ENCODE measurements around the gene SLC43A1. TPM values are rescaled to one million over a fixed set of nuclear protein-coding genes. Genes with fewer than 3 reads are reported as not detected.
A peak's percentile ranks its signal among the peaks of the same experiment; 100 is the strongest.

SLC43A1 gene
- total RNA-seq, 1 donor from 2014 or later = 13.2 TPM

DNA sequence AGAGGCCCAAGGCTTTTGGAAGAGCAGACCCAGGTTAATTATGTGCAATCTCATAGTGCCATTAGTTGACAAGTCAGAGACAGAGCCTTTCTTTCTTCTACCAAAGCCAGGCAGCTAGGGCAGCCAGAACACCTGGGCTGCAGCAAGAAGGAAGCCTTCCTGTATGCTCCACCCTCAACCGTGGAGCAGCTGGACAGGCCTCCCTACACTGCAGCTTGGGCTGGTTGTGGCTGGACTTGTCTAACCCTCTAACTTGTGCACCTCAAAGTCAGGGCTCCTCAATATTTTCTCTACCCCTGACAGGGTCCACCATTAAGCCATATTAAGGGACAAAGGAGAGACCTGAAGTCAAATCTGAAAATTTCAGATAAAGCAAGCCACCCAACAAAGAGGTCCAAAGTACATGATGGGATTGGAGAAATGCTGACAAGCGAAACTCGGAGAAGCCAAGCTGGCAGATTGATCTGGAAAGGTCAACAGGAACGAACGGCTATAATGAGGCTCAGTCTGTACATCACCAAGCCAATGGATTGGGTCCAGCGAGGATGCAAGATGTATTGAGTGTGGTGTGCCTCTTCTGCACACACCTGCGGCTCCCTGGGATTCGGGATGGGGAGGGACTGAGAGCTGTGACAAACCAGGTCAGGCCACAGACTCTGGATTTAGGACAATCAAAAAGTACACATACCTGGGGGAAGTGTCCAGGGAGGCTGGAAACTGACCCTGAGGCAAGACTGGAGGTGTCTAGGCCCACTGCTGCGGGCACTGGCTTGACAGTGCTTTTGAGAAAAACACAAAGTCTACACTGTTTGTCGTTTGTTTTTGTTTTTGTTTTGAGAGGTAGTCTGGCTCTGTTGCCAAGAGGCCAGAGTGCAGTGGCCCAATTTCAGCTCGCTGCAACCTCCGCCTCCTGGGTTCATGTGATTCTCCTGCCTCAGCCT, 76.9 kb downstream of the SLC43A1 start:
- intact Hi-C loops (cut with DNase I) = no loop called here
- Histone ChIP-seq H3K9me3 (no peaks in the 10 kb centered on the region), H3K4me1 (peaks cover 26% of the 10 kb centered on the region), H3K27me3 (ENCODE audit: low read depth) (no peaks in the 10 kb centered on the region), H3K36me3 (no peaks in the 10 kb centered on the region), H3K4me3 (no peak overlapping the region), H3K27ac (no peak overlapping the region)
- TF ChIP-seq, protein P1, sequence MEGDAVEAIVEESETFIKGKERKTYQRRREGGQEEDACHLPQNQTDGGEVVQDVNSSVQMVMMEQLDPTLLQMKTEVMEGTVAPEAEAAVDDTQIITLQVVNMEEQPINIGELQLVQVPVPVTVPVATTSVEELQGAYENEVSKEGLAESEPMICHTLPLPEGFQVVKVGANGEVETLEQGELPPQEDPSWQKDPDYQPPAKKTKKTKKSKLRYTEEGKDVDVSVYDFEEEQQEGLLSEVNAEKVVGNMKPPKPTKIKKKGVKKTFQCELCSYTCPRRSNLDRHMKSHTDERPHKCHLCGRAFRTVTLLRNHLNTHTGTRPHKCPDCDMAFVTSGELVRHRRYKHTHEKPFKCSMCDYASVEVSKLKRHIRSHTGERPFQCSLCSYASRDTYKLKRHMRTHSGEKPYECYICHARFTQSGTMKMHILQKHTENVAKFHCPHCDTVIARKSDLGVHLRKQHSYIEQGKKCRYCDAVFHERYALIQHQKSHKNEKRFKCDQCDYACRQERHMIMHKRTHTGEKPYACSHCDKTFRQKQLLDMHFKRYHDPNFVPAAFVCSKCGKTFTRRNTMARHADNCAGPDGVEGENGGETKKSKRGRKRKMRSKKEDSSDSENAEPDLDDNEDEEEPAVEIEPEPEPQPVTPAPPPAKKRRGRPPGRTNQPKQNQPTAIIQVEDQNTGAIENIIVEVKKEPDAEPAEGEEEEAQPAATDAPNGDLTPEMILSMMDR (IDR thresholded peaks at IDR 0.05) = no peak
- no peak for ATAC-seq
- no peak for DNase-seq

DNA sequence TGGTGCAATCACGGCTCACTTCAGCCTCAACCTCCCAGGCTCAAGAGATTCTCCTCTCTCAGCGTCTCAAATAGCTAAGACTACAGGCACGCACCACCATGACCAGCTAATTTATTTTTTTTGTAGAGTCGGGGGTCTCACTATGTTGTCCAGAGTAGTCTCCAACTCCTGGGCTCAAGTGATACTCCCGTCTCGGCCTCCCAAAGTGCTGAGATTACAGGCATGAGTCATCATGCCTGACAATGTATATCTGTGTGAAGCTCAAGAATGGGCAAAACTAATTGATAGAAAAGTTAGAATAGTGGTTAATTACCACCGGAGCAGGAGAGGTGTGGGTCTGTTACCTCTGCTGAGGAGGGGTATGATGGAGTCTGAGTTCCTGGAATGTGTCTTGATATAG, 79.5 kb downstream of the SLC43A1 start:
- Histone ChIP-seq H3K4me3 (no peak overlapping the region), H3K4me1 (peaks cover 51% of the 10 kb centered on the region), H3K9me3 (no peaks in the 10 kb centered on the region), H3K36me3 (no peaks in the 10 kb centered on the region), H3K27me3 (ENCODE audit: low read depth) (no peaks in the 10 kb centered on the region), H3K27ac (peak overlapping the region; percentile 58)
- intact Hi-C loops (cut with DNase I) = no loop called here
- ATAC-seq (no peak), DNase-seq (no peak)
- TF ChIP-seq, protein P1 (IDR thresholded peaks at IDR 0.05) = no peak

DNA sequence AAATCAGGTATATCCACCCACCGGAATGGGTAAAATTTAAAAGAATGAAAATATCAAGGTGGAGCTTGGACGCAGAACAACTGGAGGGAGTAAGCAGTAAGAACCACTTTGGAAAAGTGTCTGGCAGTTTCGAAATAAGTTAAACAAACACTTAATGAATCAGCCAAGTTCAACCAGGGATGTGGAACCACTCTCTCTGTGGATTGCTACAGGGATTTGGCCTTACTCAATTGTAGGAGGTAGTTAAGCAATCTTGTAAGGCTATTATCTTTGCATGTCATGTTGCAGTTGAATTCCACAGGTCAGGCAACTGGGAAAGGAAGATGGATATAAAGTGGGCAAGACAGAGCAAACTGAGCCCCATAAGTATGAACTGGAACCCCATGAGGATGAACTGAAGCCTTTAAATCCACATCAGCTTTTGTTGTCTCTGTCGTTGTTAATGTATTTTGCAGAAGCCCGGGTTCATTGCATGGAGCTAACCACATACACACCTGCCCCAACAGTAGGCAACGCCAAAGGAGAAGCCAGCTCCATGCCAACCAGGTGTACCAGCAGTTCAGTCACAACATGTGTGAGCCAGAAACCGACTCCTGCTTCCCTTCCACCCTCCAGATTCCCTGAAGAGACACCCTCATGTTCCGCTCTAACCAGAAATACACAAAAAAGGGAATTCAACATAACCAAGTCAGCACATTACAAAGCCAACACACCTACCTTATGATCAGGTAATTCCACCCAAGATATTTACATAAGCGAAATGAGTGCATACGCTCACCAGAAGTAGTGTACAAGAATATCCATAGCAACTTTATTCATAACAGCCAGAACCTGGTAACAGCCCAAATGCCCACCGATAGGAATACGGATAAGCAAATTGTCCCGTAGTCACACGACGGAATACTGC, 80.6 kb downstream of the SLC43A1 start:
- Histone ChIP-seq H3K9me3 (no peaks in the 10 kb centered on the region), H3K36me3 (no peaks in the 10 kb centered on the region), H3K27me3 (ENCODE audit: low read depth) (no peaks in the 10 kb centered on the region), H3K27ac (peak overlapping the region; percentile 58), H3K4me3 (no peak overlapping the region), H3K4me1 (peaks cover 53% of the 10 kb centered on the region)
- no peak for DNase-seq
- intact Hi-C loops (cut with DNase I) = no loop called here
- ATAC-seq = peak; percentile 89
- TF ChIP-seq, protein P1 (IDR thresholded peaks at IDR 0.05) = no peak

Other genes starting within 250 kb of the SLC43A1 start
- gene TNKS1BP1, start 190.8 kb downstream of the SLC43A1 start, total RNA-seq = 147 TPM
- gene SSRP1, start 179.8 kb downstream of the SLC43A1 start, total RNA-seq = 62.2 TPM
- not detected for gene P2RX3, start 177.3 kb downstream of the SLC43A1 start, total RNA-seq
- gene PRG3, start 134.6 kb downstream of the SLC43A1 start, total RNA-seq = not detected
- gene PRG2, start 125.1 kb downstream of the SLC43A1 start, total RNA-seq = not detected
- gene SLC43A3, start 88.6 kb downstream of the SLC43A1 start, total RNA-seq = 102 TPM
- gene RTN4RL2, start 55.2 kb downstream of the SLC43A1 start, total RNA-seq = 4.8 TPM
- 35.3 TPM for gene TIMM10, start 15.1 kb upstream of the SLC43A1 start, total RNA-seq
- not detected for gene SMTNL1, start 21.9 kb upstream of the SLC43A1 start, total RNA-seq
- 172 TPM for gene UBE2L6, start 52.0 kb upstream of the SLC43A1 start, total RNA-seq
- gene SERPING1, start 82.0 kb upstream of the SLC43A1 start, total RNA-seq = 471 TPM
- gene YPEL4, start 134.2 kb upstream of the SLC43A1 start, total RNA-seq = 3.1 TPM
- 12.5 TPM for gene CLP1, start 142.1 kb upstream of the SLC43A1 start, total RNA-seq
- 64.4 TPM for gene ZDHHC5, start 152.4 kb upstream of the SLC43A1 start, total RNA-seq
- 12.0 TPM for gene MED19, start 196.5 kb upstream of the SLC43A1 start, total RNA-seq
- gene TMX2, start 196.9 kb upstream of the SLC43A1 start, total RNA-seq = 64.2 TPM
- 118 TPM for gene SELENOH, start 225.8 kb upstream of the SLC43A1 start, total RNA-seq
- gene BTBD18, start 236.1 kb upstream of the SLC43A1 start, total RNA-seq = not detected
- gene CTNND1, start 246.1 kb upstream of the SLC43A1 start, total RNA-seq = 226 TPM